ENCODE data around the gene LILRB1.
A peak's percentile ranks its signal among the peaks of the same experiment; 100 is the strongest.
"Not testable (repeated sequence)": the region's sequence is repeated elsewhere in the genome, so short reads cannot be mapped to it uniquely, and the experiment has no call there.

Gene LILRB1
- long read RNA-seq, result 0 reads

GRCh38 chr19:54630262-54630661 is at the start of gene LILRB1:
Gene LILRB1 (plus strand): TSS chr19:54630484. CDS start chr19:54631074, 590 bp downstream.
- DNase-seq (ENCODE audit: low read depth in 1 of 2, low spot score in 1 of 2), result peak in 1 of 2 experiments; percentile 65
- H3K27ac ChIP-seq (replicated peaks); H3K27me3 ChIP-seq (ENCODE audit: insufficient read depth, poor library complexity, severe bottlenecking): not testable (repeated sequence)
- peak; percentile 8; the same call in 1 of the 2 replicates for TF ChIP-seq SPI1 (IDR thresholded peaks at IDR 0.05; ENCODE audit: borderline replicate concordance, low read depth)
- peak within 1 kb of the TSS; percentile 44 for H3K4me3 ChIP-seq (replicated peaks; ENCODE audit: insufficient read depth, low read length)

DNA sequence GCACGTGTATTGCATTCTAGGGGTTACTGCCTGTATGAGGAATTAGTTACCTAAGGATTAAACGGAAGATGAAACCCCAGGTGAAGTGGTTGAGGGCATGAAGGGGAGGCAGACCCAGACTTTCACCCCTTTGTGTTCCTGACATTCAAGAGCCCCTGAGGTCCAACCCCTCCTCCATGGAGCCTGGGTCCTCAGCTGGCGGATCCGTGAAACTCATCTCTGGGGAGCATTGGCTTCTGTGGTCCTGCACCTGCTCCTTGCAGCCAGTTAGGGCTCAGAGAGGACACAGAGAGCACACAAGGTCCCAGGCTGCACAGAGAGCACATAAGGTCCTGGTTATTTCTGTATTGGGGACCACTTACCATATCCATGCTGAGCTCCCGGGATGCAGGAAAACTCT is 43.9 kb upstream of the LILRB1 start:
- Histone ChIP-seq H3K27me3 (ENCODE audit: insufficient read depth, poor library complexity, severe bottlenecking) (no peaks in the 10 kb centered on the region), H3K27ac (replicated peaks) (no peak overlapping the region), H3K4me3 (replicated peaks; ENCODE audit: insufficient read depth, low read length) (no peak overlapping the region)
- DNase-seq (ENCODE audit: low read depth in 1 of 2, low spot score in 1 of 2), result no peak
- TF ChIP-seq CTCF (IDR thresholded peaks at IDR 0.05; ENCODE audit: insufficient read depth, low read length) (no peak), SPI1 (IDR thresholded peaks at IDR 0.05; ENCODE audit: borderline replicate concordance, low read depth) (no peak), GABPA (IDR thresholded peaks at IDR 0.05; ENCODE audit: low read depth) (no peak), POLR2AphosphoS5 (IDR thresholded peaks at IDR 0.05; ENCODE audit: low read depth) (no peak)
- TF ChIP-seq, protein P1, sequence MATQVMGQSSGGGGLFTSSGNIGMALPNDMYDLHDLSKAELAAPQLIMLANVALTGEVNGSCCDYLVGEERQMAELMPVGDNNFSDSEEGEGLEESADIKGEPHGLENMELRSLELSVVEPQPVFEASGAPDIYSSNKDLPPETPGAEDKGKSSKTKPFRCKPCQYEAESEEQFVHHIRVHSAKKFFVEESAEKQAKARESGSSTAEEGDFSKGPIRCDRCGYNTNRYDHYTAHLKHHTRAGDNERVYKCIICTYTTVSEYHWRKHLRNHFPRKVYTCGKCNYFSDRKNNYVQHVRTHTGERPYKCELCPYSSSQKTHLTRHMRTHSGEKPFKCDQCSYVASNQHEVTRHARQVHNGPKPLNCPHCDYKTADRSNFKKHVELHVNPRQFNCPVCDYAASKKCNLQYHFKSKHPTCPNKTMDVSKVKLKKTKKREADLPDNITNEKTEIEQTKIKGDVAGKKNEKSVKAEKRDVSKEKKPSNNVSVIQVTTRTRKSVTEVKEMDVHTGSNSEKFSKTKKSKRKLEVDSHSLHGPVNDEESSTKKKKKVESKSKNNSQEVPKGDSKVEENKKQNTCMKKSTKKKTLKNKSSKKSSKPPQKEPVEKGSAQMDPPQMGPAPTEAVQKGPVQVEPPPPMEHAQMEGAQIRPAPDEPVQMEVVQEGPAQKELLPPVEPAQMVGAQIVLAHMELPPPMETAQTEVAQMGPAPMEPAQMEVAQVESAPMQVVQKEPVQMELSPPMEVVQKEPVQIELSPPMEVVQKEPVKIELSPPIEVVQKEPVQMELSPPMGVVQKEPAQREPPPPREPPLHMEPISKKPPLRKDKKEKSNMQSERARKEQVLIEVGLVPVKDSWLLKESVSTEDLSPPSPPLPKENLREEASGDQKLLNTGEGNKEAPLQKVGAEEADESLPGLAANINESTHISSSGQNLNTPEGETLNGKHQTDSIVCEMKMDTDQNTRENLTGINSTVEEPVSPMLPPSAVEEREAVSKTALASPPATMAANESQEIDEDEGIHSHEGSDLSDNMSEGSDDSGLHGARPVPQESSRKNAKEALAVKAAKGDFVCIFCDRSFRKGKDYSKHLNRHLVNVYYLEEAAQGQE (IDR thresholded peaks at IDR 0.05; ENCODE audit: insufficient replicate concordance, low read depth), result no peak

GRCh38 chr19:54587026-54587425 is 43.3 kb upstream of the LILRB1 start:
- H3K27me3 ChIP-seq (ENCODE audit: insufficient read depth, poor library complexity, severe bottlenecking), result no peaks in the 10 kb centered on the region
- no peak overlapping the region for H3K27ac ChIP-seq (replicated peaks)
- DNase-seq (ENCODE audit: low read depth in 1 of 2, low spot score in 1 of 2), result no peak
- TF ChIP-seq GABPA (IDR thresholded peaks at IDR 0.05; ENCODE audit: low read depth) (no peak), CTCF (IDR thresholded peaks at IDR 0.05; ENCODE audit: insufficient read depth, low read length) (no peak), SPI1 (IDR thresholded peaks at IDR 0.05; ENCODE audit: borderline replicate concordance, low read depth) (no peak), POLR2AphosphoS5 (IDR thresholded peaks at IDR 0.05; ENCODE audit: low read depth) (no peak)
- TF ChIP-seq, protein P1 (IDR thresholded peaks at IDR 0.05; ENCODE audit: insufficient replicate concordance, low read depth), result no peak
- no peak overlapping the region for H3K4me3 ChIP-seq (replicated peaks; ENCODE audit: insufficient read depth, low read length)

DNA sequence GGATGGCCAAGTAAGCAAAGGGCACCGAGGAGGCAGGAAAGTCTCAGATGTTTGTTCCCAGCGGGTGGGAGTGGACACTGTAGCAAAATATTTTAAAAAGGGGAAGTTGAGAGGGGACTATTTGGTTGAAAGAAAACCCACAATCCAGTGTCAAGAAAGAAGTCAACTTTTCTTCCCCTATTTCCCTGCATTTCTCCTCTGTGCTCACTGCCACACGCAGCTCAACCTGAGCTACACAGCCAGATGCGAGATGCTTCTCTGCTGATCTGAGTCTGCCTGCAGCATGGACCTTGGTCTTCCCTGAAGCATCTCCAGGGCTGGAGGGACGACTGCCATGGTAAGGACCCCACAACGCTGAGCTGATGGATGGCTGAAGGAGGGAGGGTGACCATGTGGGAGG is 36.8 kb upstream of the LILRB1 start, which contains the start of gene LILRA1:
Gene LILRA1 (plus strand): TSS at position 188 of the 400 bp plus-strand sequence. CDS start 613 bp downstream, outside the sequence.
- peak; percentile 1 to 79 for DNase-seq (ENCODE audit: low read depth in 1 of 2, low spot score in 1 of 2)
- H3K4me3 ChIP-seq (replicated peaks; ENCODE audit: insufficient read depth, low read length), result peak within 1 kb of the TSS; percentile 31
- H3K27me3 ChIP-seq (ENCODE audit: insufficient read depth, poor library complexity, severe bottlenecking), result not testable (repeated sequence)
- peak within 1 kb of the TSS; percentile 52 for H3K27ac ChIP-seq (replicated peaks)
- TF ChIP-seq SPI1 (IDR thresholded peaks at IDR 0.05; ENCODE audit: borderline replicate concordance, low read depth), result peak; percentile 57; the same call in 1 of the 2 replicates

DNA sequence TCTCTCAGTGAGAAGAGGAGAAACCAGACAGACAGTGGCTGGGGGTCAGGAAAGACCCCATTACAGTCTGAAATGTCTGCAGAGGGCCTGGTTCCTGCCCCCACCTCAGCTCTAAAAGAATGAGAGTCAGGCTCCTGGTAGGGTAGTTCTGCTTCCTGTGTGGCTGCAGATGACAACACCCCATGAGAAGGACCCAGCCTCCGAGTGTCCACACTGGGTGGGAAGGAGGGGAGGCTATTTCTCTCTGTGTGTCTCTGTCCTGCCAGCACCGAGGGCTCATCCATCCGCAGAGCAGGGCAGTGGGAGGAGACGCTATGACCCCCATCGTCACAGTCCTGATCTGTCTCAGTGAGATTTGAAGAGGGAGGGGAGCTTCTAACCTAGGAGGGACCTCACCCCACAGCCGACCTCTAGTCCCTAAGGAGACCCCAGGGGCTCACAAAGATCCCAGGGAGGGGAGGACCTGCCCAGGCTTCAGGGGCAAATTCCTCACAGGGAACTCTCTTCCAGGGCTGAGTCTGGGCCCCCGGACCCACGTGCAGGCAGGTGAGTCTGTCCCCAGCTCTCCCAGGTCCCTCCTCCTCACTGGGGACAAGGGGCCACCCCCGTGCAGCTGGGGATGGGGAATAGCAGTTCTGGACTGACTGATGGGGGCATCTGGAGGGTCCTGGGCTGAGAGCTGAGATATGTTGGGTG is 36.2 kb upstream of the LILRB1 start:
- peak; percentile 12 to 66 for DNase-seq (ENCODE audit: low read depth in 1 of 2, low spot score in 1 of 2)
- peak overlapping the region; percentile 31 for H3K4me3 ChIP-seq (replicated peaks; ENCODE audit: insufficient read depth, low read length)
- H3K27ac ChIP-seq (replicated peaks), result peak overlapping the region; percentile 52
- H3K27me3 ChIP-seq (ENCODE audit: insufficient read depth, poor library complexity, severe bottlenecking), result not testable (repeated sequence)
